WI38 (cell line): ENCODE data around the gene FASN.

Experiments used
- H3K4me3 ChIP-seq: 2 replicates; pipeline ENCODE4 v1.5.1; 2011; ENCODE audit warnings: low read depth, mild to moderate bottlenecking, control low read depth, low read length
- CTCF ChIP-seq: IDR thresholded peaks from 2 replicates; pipeline ENCODE4 v1.5.1; 2012; ENCODE audit warnings: low read depth, mild to moderate bottlenecking, control low read depth, low read length

Gene FASN

GRCh38 chr17:82063424-82064415 is 34.3 kb downstream of the FASN start:
- TF ChIP-seq CTCF = no peak
- H3K4me3 ChIP-seq = no peak overlapping the region

GRCh38 chr17:82062984-82063368 is 35.1 kb downstream of the FASN start:
- no peak overlapping the region for H3K4me3 ChIP-seq
- no peak for TF ChIP-seq CTCF

GRCh38 chr17:82062076-82062983 is 35.7 kb downstream of the FASN start:
- TF ChIP-seq CTCF = no peak

GRCh38 chr17:82061047-82061925 is 36.8 kb downstream of the FASN start:
- H3K4me3 ChIP-seq = no peak overlapping the region
- no peak for TF ChIP-seq CTCF

More at GRCh38 chr17:82062076-82062983, 35.7 kb downstream of the FASN start:
- H3K4me3 ChIP-seq = no peak overlapping the region

- no peak for TF ChIP-seq CTCF
- H3K4me3 ChIP-seq = no peak overlapping the region
These were observed 37.4 kb downstream of the FASN start for GRCh38 chr17:82060614-82061013.

- TF ChIP-seq CTCF = no peak
- H3K4me3 ChIP-seq = no peak overlapping the region
These were observed 38.0 kb downstream of the FASN start for GRCh38 chr17:82060001-82060380.
